Pons (tissue), 1 donor: ENCODE measurements around the gene HHIP.
"Not testable (repeated sequence)": the region's sequence is repeated elsewhere in the genome, so short reads cannot be mapped to it uniquely, and the experiment has no call there.

Source experiments
- DNase-seq: peaks from one replicate; pipeline ENCODE4 v3.0.0-alpha.2; 2016; ENCODE audit warnings: low spot score

Gene HHIP

GRCh38 chr4:144754562-144755410 lies 108.8 kb downstream of the HHIP start:
- peak; percentile 72 for DNase-seq

GRCh38 chr4:144757969-144758368 lies 112.0 kb downstream of the HHIP start:
- no peak for DNase-seq

- DNase-seq, result not testable (repeated sequence)
Measured at GRCh38 chr4:144768809-144769208, 122.9 kb downstream of the HHIP start.

- no peak for DNase-seq
Measured at GRCh38 chr4:144778364-144778763, 132.4 kb downstream of the HHIP start.

- DNase-seq, result peak; percentile 6
Measured at GRCh38 chr4:144782345-144782744, 136.4 kb downstream of the HHIP start.

- no peak for DNase-seq
Measured at GRCh38 chr4:144785961-144786360, 140.0 kb downstream of the HHIP start.

GRCh38 chr4:144787365-144788258 lies 141.7 kb downstream of the HHIP start:
- peak; percentile 70 for DNase-seq

- DNase-seq, result no peak
Measured at GRCh38 chr4:144788469-144788868, 142.5 kb downstream of the HHIP start.

- DNase-seq, result not testable (repeated sequence)
Measured at GRCh38 chr4:144791933-144792332, 146.0 kb downstream of the HHIP start.
